ENCODE results near the gene SLC35D2. TPM values are rescaled to one million over a fixed set of nuclear protein-coding genes. Genes with fewer than 3 reads are reported as not detected.
"Not testable (repeated sequence)": the region's sequence is repeated elsewhere in the genome, so short reads cannot be mapped to it uniquely, and the experiment has no call there.

The SLC35D2 gene
- total and polyA plus RNA-seq, 4 experiments from 2014 or later: 25.3 to 30.5 (median 30.0) TPM

- Mint-ChIP-seq H3K27me3 (peaks cover 0 to 2% of the 10 kb centered on the region in 2 donors), H3K4me1 (peaks cover 0 to 2% (median 0%) of the 10 kb centered on the region in 4 donors), H3K9me3 (peaks cover 0 to 5% (median 1%) of the 10 kb centered on the region in 8 donors), H3K27ac (no peak overlapping the region), H3K4me3 (no peak overlapping the region), H3K36me3 (peaks cover 17 to 19% of the 10 kb centered on the region in 2 donors)
- Histone ChIP-seq H3K4me3 (ENCODE audit: low read length in 2 of 2) (no peak overlapping the region), H3K27me3 (ENCODE audit: insufficient read depth, low read length) (no peaks in the 10 kb centered on the region), H3K27ac (ENCODE audit: low read depth, low read length) (no peak overlapping the region), H3K36me3 (ENCODE audit: insufficient read depth, low read length) (no peaks in the 10 kb centered on the region), H3K9me3 (ENCODE audit: control insufficient read depth in 1 of 2, low read length in 2 of 2) (peaks cover 0 to under 1% of the 10 kb centered on the region in 2 donors), H3K4me1 (ENCODE audit: insufficient read depth, low read length) (no peaks in the 10 kb centered on the region)
- DNase-seq: no peak
- CTCF ChIA-PET (ENCODE audit: partially characterized antibody): interaction anchor here (1.3 to 4.4 kb wide), 4 partner anchors 8 to 348 kb away, joined by 3 to 36 read pairs (median 5); no protein-coding TSS in a partner anchor
- intact Hi-C loops (cut with micrococcal nuclease): loop anchor here (10.0 kb wide), 1 partner anchor 934 kb away; no protein-coding TSS in a partner anchor
- POLR2A ChIA-PET (ENCODE audit: partially characterized antibody): no interaction called here
These were observed 64.5 kb downstream of the SLC35D2 start for GRCh38 chr9:96318921-96319565.

- H3K4me3 Mint-ChIP-seq: no peak overlapping the region
- intact Hi-C loops (cut with micrococcal nuclease): loop anchor here (1.0 to 10.0 kb wide), 2 partner anchors 85 to 933 kb away; no protein-coding TSS in a partner anchor
- peak overlapping the region in 2 of 7 donors; percentile 5 to 76 for H3K27ac Mint-ChIP-seq
- peaks cover 0 to 2% of the 10 kb centered on the region in 2 donors for H3K27me3 Mint-ChIP-seq
- DNase-seq: peak in 4 of 5 donors; percentile 24 to 40 (median 30)
- no peaks in the 10 kb centered on the region for H3K27me3 ChIP-seq (ENCODE audit: insufficient read depth, low read length)
- H3K27ac ChIP-seq (ENCODE audit: low read depth, low read length): no peak overlapping the region
- peaks cover 0 to 12% of the 10 kb centered on the region in 2 donors for H3K9me3 ChIP-seq (ENCODE audit: control insufficient read depth in 1 of 2, low read length in 2 of 2)
- H3K4me3 ChIP-seq (ENCODE audit: low read length in 2 of 2): no peak overlapping the region
- CTCF ChIA-PET (ENCODE audit: partially characterized antibody): interaction anchor here (0.5 to 4.4 kb wide), 23 partner anchors 9 to 1649 kb away, joined by 3 to 36 read pairs (median 3); partner anchors contain the start of genes HSD17B3 and SLC35D2
- peaks cover 18 to 22% of the 10 kb centered on the region in 2 donors for H3K36me3 Mint-ChIP-seq
- no peaks in the 10 kb centered on the region for H3K36me3 ChIP-seq (ENCODE audit: insufficient read depth, low read length)
- H3K4me1 ChIP-seq (ENCODE audit: insufficient read depth, low read length): no peaks in the 10 kb centered on the region
- peaks cover 0 to 2% (median 0%) of the 10 kb centered on the region in 4 donors for H3K4me1 Mint-ChIP-seq
- POLR2A ChIA-PET (ENCODE audit: partially characterized antibody): no interaction called here
- peaks cover 0 to 18% (median 14%) of the 10 kb centered on the region in 8 donors for H3K9me3 Mint-ChIP-seq
These were observed 66.1 kb downstream of the SLC35D2 start for GRCh38 chr9:96317335-96317980.

DNA sequence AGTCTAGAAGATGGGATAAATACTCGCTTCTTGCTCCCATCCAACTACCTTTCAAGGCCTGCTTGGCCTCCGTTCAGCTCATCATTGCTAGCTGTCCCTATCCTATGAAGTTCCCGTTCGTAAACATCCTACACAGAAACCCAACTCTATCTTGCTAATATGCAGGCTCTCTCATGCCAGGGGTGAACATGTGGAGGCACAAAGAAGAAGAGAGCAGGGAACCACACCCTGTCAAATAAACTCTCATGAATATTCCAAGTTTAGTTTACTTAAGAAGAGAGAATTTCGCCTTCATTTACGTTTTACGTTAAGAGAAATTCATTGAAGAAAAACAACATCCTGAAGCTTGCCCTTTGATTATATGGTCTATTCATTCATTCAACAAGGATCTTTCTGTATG lies 73.7 kb downstream of the SLC35D2 start:
- H3K4me3 Mint-ChIP-seq: no peak overlapping the region
- ChIA-PET POLR2A (ENCODE audit: partially characterized antibody) (no interaction called here), CTCF (ENCODE audit: partially characterized antibody) (interaction anchor here (0.8 to 1.0 kb wide), 2 partner anchors 10 to 18 kb away, joined by 3 read pairs; no protein-coding TSS in a partner anchor)
- Histone ChIP-seq H3K4me3 (ENCODE audit: low read length in 2 of 2) (no peak overlapping the region), H3K4me1 (ENCODE audit: insufficient read depth, low read length) (no peaks in the 10 kb centered on the region), H3K36me3 (ENCODE audit: insufficient read depth, low read length) (no peaks in the 10 kb centered on the region), H3K27ac (ENCODE audit: low read depth, low read length) (no peak overlapping the region), H3K27me3 (ENCODE audit: insufficient read depth, low read length) (no peaks in the 10 kb centered on the region), H3K9me3 (ENCODE audit: control insufficient read depth in 1 of 2, low read length in 2 of 2) (peaks cover 0 to 12% of the 10 kb centered on the region in 2 donors)
- peaks cover 6 to 31% (median 22%) of the 10 kb centered on the region in 8 donors for H3K9me3 Mint-ChIP-seq
- H3K27me3 Mint-ChIP-seq: peaks cover 0 to 3% of the 10 kb centered on the region in 2 donors
- DNase-seq: no peak
- H3K4me1 Mint-ChIP-seq: no peaks in the 10 kb centered on the region
- intact Hi-C loops (cut with micrococcal nuclease): loop anchor here (10.0 kb wide), 1 partner anchor 925 kb away; no protein-coding TSS in a partner anchor
- H3K36me3 Mint-ChIP-seq: peaks cover 4 to 16% of the 10 kb centered on the region in 2 donors
- H3K27ac Mint-ChIP-seq: no peak overlapping the region

GRCh38 chr9:96306958-96307357 lies 76.6 kb downstream of the SLC35D2 start:
- H3K36me3 Mint-ChIP-seq; H3K27ac Mint-ChIP-seq; H3K4me1 Mint-ChIP-seq; H3K4me3 Mint-ChIP-seq; CTCF ChIA-PET (ENCODE audit: partially characterized antibody); intact Hi-C loops (cut with micrococcal nuclease); H3K36me3 ChIP-seq (ENCODE audit: insufficient read depth, low read length); H3K27me3 ChIP-seq (ENCODE audit: insufficient read depth, low read length); POLR2A ChIA-PET (ENCODE audit: partially characterized antibody); H3K27me3 Mint-ChIP-seq; H3K4me3 ChIP-seq (ENCODE audit: low read length in 2 of 2); H3K27ac ChIP-seq (ENCODE audit: low read depth, low read length); DNase-seq; H3K9me3 ChIP-seq (ENCODE audit: control insufficient read depth in 1 of 2, low read length in 2 of 2); H3K4me1 ChIP-seq (ENCODE audit: insufficient read depth, low read length): not testable (repeated sequence)
- peaks cover 5 to 15% (median 9%) of the 10 kb centered on the region in 8 donors for H3K9me3 Mint-ChIP-seq

DNA sequence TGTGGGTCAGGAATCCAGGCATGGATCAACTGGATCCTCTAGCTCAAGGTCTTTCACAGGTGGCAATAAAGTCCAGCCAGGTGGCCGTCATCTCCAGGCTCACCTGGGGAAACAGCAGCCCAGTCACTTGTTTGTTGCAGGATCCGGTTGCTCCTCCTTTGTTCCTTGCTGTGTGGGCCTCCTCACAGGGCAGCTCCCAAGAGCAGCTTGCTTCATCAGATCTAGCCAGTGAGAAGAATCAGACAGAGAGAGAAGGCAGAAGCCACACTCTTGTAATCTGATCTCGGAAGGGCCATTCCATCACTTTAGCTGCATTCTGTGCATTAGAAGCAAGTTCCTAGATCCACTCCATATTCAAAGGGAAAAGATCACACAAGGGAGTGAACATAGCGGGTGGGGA lies 78.3 kb downstream of the SLC35D2 start:
- H3K36me3 Mint-ChIP-seq: peaks cover 0 to 1% of the 10 kb centered on the region in 2 donors
- Histone ChIP-seq H3K4me3 (ENCODE audit: low read length in 2 of 2) (no peak overlapping the region), H3K9me3 (ENCODE audit: control insufficient read depth in 1 of 2, low read length in 2 of 2) (no peaks in the 10 kb centered on the region), H3K27ac (ENCODE audit: low read depth, low read length) (no peak overlapping the region), H3K36me3 (ENCODE audit: insufficient read depth, low read length) (no peaks in the 10 kb centered on the region), H3K4me1 (ENCODE audit: insufficient read depth, low read length) (no peaks in the 10 kb centered on the region), H3K27me3 (ENCODE audit: insufficient read depth, low read length) (no peaks in the 10 kb centered on the region)
- POLR2A ChIA-PET (ENCODE audit: partially characterized antibody): no interaction called here
- H3K27me3 Mint-ChIP-seq: peaks cover 0 to 3% of the 10 kb centered on the region in 2 donors
- CTCF ChIA-PET (ENCODE audit: partially characterized antibody): interaction anchor here (0.8 to 1.5 kb wide), 2 partner anchors 9 to 12 kb away, joined by 3 to 6 read pairs; no protein-coding TSS in a partner anchor
- H3K9me3 Mint-ChIP-seq: peaks cover 0 to 8% (median 5%) of the 10 kb centered on the region in 8 donors
- no peak overlapping the region for H3K27ac Mint-ChIP-seq
- no peak for DNase-seq
- H3K4me3 Mint-ChIP-seq: no peak overlapping the region
- H3K4me1 Mint-ChIP-seq: no peaks in the 10 kb centered on the region
- intact Hi-C loops (cut with micrococcal nuclease): no loop called here

GRCh38 chr9:96304230-96304629 lies 79.3 kb downstream of the SLC35D2 start:
- ChIA-PET CTCF (ENCODE audit: partially characterized antibody) (interaction anchor here (0.5 kb wide), 1 partner anchor 12 kb away, joined by 3 read pairs; no protein-coding TSS in a partner anchor), POLR2A (ENCODE audit: partially characterized antibody) (no interaction called here)
- DNase-seq: no peak
- Histone ChIP-seq H3K36me3 (ENCODE audit: insufficient read depth, low read length) (no peaks in the 10 kb centered on the region), H3K27me3 (ENCODE audit: insufficient read depth, low read length) (no peaks in the 10 kb centered on the region), H3K27ac (ENCODE audit: low read depth, low read length) (no peak overlapping the region), H3K4me3 (ENCODE audit: low read length in 2 of 2) (no peak overlapping the region), H3K4me1 (ENCODE audit: insufficient read depth, low read length) (no peaks in the 10 kb centered on the region), H3K9me3 (ENCODE audit: control insufficient read depth in 1 of 2, low read length in 2 of 2) (no peaks in the 10 kb centered on the region)
- peaks cover 0 to 1% of the 10 kb centered on the region in 2 donors for H3K36me3 Mint-ChIP-seq
- no peak overlapping the region for H3K4me3 Mint-ChIP-seq
- H3K27ac Mint-ChIP-seq: peak overlapping the region in 1 of 7 donors; percentile 0
- no peaks in the 10 kb centered on the region for H3K4me1 Mint-ChIP-seq
- peaks cover 0 to 3% of the 10 kb centered on the region in 2 donors for H3K27me3 Mint-ChIP-seq
- H3K9me3 Mint-ChIP-seq: peaks cover 0 to 8% (median 5%) of the 10 kb centered on the region in 8 donors
- intact Hi-C loops (cut with micrococcal nuclease): no loop called here

GRCh38 chr9:96302021-96302420 lies 81.5 kb downstream of the SLC35D2 start, which contains the start of gene HSD17B3:
HSD17B3 (minus strand) TSS chr9:96302176; CDS start chr9:96302104, 72 bp downstream.
- H3K27ac ChIP-seq (ENCODE audit: low read depth, low read length): no peak within 1 kb of the TSS
- no peak within 1 kb of the TSS for H3K4me3 Mint-ChIP-seq
- CTCF ChIA-PET (ENCODE audit: partially characterized antibody): interaction anchor here (0.7 kb wide), 1 partner anchor 15 kb away, joined by 3 read pairs; no protein-coding TSS in a partner anchor
- peaks cover 0 to 8% (median 5%) of the 10 kb centered on the region in 8 donors for H3K9me3 Mint-ChIP-seq
- no peaks in the 10 kb centered on the region for H3K4me1 Mint-ChIP-seq
- H3K36me3 Mint-ChIP-seq: peaks cover 0 to 1% of the 10 kb centered on the region in 2 donors
- intact Hi-C loops (cut with micrococcal nuclease): no loop called here
- DNase-seq: no peak
- no peak within 1 kb of the TSS for H3K4me3 ChIP-seq (ENCODE audit: low read length in 2 of 2)
- H3K9me3 ChIP-seq (ENCODE audit: control insufficient read depth in 1 of 2, low read length in 2 of 2): no peaks in the 10 kb centered on the region
- H3K27me3 ChIP-seq (ENCODE audit: insufficient read depth, low read length): no peaks in the 10 kb centered on the region
- H3K36me3 ChIP-seq (ENCODE audit: insufficient read depth, low read length): no peaks in the 10 kb centered on the region
- no peaks in the 10 kb centered on the region for H3K27me3 Mint-ChIP-seq
- no peak within 1 kb of the TSS for H3K27ac Mint-ChIP-seq
- POLR2A ChIA-PET (ENCODE audit: partially characterized antibody): no interaction called here
- no peaks in the 10 kb centered on the region for H3K4me1 ChIP-seq (ENCODE audit: insufficient read depth, low read length)
